Lower leg skin (tissue), 3 donors: ENCODE results near the gene DCAKD.

Experiments used
- CTCF ChIP-seq, 3 donors: fragments of 450-650 bp; IDR thresholded peaks; one replicate each; pipeline ENCODE4 v1.5.1; 2016; ENCODE audit warnings: antibody characterized with exemption in 3 of 3, mild to moderate bottlenecking in 3 of 3, moderate library complexity in 2 of 3
- POLR2A ChIP-seq, 2 donors: fragments of 450-650 bp; IDR thresholded peaks; one replicate each; pipeline ENCODE4 v1.6.1; 2016 to 2017; ENCODE audit warnings: antibody characterized with exemption in 2 of 2, mild to moderate bottlenecking in 1 of 2, moderate library complexity in 1 of 2

DNA sequence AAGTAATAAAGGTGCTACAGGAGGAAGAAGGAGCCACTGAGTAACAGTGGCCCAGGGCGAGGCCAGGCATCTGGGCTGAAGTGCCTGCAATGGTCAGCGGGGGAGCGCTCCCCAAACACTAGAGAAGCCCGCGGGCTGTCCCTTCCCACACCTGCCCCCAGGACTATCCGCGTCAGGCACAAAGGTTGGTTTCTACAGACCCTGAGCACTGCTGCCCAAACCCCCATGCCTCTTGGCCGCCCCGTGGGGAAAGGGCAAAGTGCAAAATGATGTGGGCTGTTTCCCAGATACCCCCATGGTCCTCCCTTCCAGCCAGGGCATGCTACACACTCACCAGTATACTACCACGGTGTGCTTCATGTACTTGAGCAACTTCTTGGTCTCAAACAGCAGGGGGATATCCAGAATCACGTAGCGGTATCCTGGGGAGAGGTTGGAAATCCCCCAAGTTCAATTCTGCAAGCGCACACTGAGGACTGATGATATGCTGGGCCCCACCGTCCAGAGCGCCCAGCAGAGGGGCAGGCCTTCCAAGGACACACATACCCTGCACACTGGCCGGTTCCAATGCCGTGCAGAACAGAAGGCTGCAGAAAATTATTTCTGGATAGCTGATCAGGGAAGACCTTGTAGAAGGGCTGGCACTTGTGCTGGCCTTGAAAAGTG, 21.5 kb downstream of the DCAKD start:
- no peak for TF ChIP-seq CTCF (IDR thresholded peaks at IDR 0.05)
- TF ChIP-seq POLR2A (IDR thresholded peaks at IDR 0.05) = no peak
